Astrocyte (in vitro differentiated cells and primary cell): ENCODE results near the gene STRADB. TPM values are rescaled to one million over a fixed set of nuclear protein-coding genes. Genes with fewer than 3 reads are reported as not detected.

ENCODE experiments used
- DNase-seq: peaks from one replicate; pipeline ENCODE4 v3.0.0-alpha.2; 2010; ENCODE audit warnings: low read depth
- FAIRE-seq: peaks from 2 replicates; lab custom pipeline; 2011; peaks lifted over from hg19 to GRCh38; lab: Jason Lieb, UNC
- H2AFZ ChIP-seq: 2 replicates; pipeline ENCODE4 v1.6.0; 2012; ENCODE audit warnings: low read depth, low read length, inconsistent platforms
- H3K27ac ChIP-seq: 2 replicates; pipeline ENCODE4 v1.5.1; 2011; ENCODE audit warnings: low read depth, low read length, inconsistent platforms
- H3K27me3 ChIP-seq: 2 replicates; pipeline ENCODE4 v1.6.0; 2011; ENCODE audit warnings: low read length, inconsistent platforms; ENCODE audit not compliant: insufficient read depth
- H3K36me3 ChIP-seq: 2 replicates; pipeline ENCODE4 v1.5.1; 2011; ENCODE audit warnings: low read length, inconsistent platforms; ENCODE audit not compliant: insufficient read depth
- H3K4me1 ChIP-seq: 2 replicates; pipeline ENCODE4 v1.5.1; 2011; ENCODE audit warnings: low read length, inconsistent platforms; ENCODE audit not compliant: insufficient read depth
- H3K4me2 ChIP-seq: 2 replicates; pipeline ENCODE4 v1.6.0; 2012; ENCODE audit warnings: low read length, inconsistent platforms
- H3K4me3 ChIP-seq: 2 replicates; pipeline ENCODE4 v1.5.1; 2011; ENCODE audit warnings: low read depth, mild to moderate bottlenecking, low read length, inconsistent platforms; ENCODE audit not compliant: insufficient read depth
- H3K79me2 ChIP-seq: 2 replicates; pipeline ENCODE4 v1.6.0; 2012; ENCODE audit warnings: mild to moderate bottlenecking, low read length, inconsistent platforms; ENCODE audit not compliant: insufficient read depth
- H3K9ac ChIP-seq: 2 replicates; pipeline ENCODE4 v1.6.0; 2012; ENCODE audit warnings: mild to moderate bottlenecking, low read length, inconsistent platforms
- H3K9me3 ChIP-seq: 2 replicates; pipeline ENCODE4 v1.5.1; 2012; ENCODE audit warnings: low read depth, mild to moderate bottlenecking, low read length, inconsistent platforms; ENCODE audit not compliant: insufficient read depth
- H4K20me1 ChIP-seq: 2 replicates; pipeline ENCODE4 v1.6.0; 2012; ENCODE audit warnings: low read length, inconsistent platforms; ENCODE audit not compliant: insufficient read depth
- H3K27ac Mint-ChIP-seq: one replicate; pipeline ENCODE4 v1.8.0; 2021; ENCODE audit warnings: mild to moderate bottlenecking, mixed read lengths; ENCODE audit not compliant: unreplicated experiment
- H3K27me3 Mint-ChIP-seq: one replicate; pipeline ENCODE4 v1.8.0; 2021; ENCODE audit warnings: low read depth, mixed read lengths; ENCODE audit not compliant: unreplicated experiment
- H3K36me3 Mint-ChIP-seq: one replicate; pipeline ENCODE4 v1.8.0; 2021; ENCODE audit warnings: low read depth, mixed read lengths; ENCODE audit not compliant: unreplicated experiment
- H3K4me1 Mint-ChIP-seq: one replicate; pipeline ENCODE4 v1.8.0; 2021; ENCODE audit warnings: low read depth, mixed read lengths; ENCODE audit not compliant: unreplicated experiment
- H3K4me3 Mint-ChIP-seq: one replicate; pipeline ENCODE4 v1.8.0; 2021; ENCODE audit warnings: mild to moderate bottlenecking, moderate library complexity, mixed read lengths; ENCODE audit not compliant: unreplicated experiment
- H3K9me3 Mint-ChIP-seq: one replicate; pipeline ENCODE4 v1.8.0; 2021; ENCODE audit warnings: mild to moderate bottlenecking, mixed read lengths; ENCODE audit not compliant: unreplicated experiment
- EZH2 ChIP-seq: IDR thresholded peaks from 2 replicates; pipeline ENCODE4 v1.6.1; 2012; ENCODE audit warnings: mild to moderate bottlenecking, low read length, inconsistent platforms; ENCODE audit not compliant: insufficient read depth
- total RNA-seq: library from RNA; stranded (reverse); gene quantifications from 2 replicates; pipeline ENCODE4 v1.2.1, GENCODE V29; 2021
- TF ChIP-seq, protein P1 (sequence below): IDR thresholded peaks from 2 replicates; pipeline ENCODE4 v1.5.1; 2011; ENCODE audit warnings: low read depth, mild to moderate bottlenecking, inconsistent platforms, low read length, moderate library complexity; ENCODE audit not compliant: insufficient read depth

Gene STRADB
- total RNA-seq, 1 donor from 2014 or later: 40.5 TPM

DNA sequence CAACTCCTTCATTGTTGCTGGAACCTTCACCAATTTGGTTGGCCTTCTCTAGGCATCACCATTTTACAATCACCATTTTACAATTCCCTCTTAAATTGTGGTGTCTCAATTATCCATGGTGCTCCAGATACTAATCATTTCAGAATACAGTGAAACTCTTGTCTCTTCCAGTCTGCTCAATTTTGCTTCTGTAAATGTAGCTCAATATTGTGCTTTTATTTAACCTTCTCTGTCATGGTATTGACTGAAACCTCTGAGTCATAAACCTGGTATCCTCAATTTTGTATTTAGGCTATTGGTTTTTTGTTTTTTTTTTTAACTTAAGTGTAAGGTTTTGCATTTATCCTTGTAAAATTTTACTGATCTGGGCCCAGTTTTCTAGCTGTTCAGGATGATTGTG, 16.1 kb downstream of the STRADB start:
- DNase-seq (no peak), FAIRE-seq (no peak)
- Mint-ChIP-seq H3K27ac (no peak overlapping the region), H3K4me1 (peaks cover 25% of the 10 kb centered on the region), H3K9me3 (no peaks in the 10 kb centered on the region), H3K27me3 (no peaks in the 10 kb centered on the region), H3K36me3 (peaks cover 17% of the 10 kb centered on the region), H3K4me3 (no peak overlapping the region)
- Histone ChIP-seq H3K4me3 (no peak overlapping the region), H3K9ac (no peak overlapping the region), H3K36me3 (peaks cover 6% of the 10 kb centered on the region), H3K9me3 (no peaks in the 10 kb centered on the region), H3K4me1 (peaks cover 30% of the 10 kb centered on the region), H3K27me3 (no peaks in the 10 kb centered on the region), H2AFZ (no peak overlapping the region), H3K79me2 (no peaks in the 10 kb centered on the region), H4K20me1 (no peaks in the 10 kb centered on the region), H3K4me2 (no peak overlapping the region), H3K27ac (no peak overlapping the region)
- TF ChIP-seq, protein P1, sequence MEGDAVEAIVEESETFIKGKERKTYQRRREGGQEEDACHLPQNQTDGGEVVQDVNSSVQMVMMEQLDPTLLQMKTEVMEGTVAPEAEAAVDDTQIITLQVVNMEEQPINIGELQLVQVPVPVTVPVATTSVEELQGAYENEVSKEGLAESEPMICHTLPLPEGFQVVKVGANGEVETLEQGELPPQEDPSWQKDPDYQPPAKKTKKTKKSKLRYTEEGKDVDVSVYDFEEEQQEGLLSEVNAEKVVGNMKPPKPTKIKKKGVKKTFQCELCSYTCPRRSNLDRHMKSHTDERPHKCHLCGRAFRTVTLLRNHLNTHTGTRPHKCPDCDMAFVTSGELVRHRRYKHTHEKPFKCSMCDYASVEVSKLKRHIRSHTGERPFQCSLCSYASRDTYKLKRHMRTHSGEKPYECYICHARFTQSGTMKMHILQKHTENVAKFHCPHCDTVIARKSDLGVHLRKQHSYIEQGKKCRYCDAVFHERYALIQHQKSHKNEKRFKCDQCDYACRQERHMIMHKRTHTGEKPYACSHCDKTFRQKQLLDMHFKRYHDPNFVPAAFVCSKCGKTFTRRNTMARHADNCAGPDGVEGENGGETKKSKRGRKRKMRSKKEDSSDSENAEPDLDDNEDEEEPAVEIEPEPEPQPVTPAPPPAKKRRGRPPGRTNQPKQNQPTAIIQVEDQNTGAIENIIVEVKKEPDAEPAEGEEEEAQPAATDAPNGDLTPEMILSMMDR: no peak
- TF ChIP-seq EZH2: no peak

DNA sequence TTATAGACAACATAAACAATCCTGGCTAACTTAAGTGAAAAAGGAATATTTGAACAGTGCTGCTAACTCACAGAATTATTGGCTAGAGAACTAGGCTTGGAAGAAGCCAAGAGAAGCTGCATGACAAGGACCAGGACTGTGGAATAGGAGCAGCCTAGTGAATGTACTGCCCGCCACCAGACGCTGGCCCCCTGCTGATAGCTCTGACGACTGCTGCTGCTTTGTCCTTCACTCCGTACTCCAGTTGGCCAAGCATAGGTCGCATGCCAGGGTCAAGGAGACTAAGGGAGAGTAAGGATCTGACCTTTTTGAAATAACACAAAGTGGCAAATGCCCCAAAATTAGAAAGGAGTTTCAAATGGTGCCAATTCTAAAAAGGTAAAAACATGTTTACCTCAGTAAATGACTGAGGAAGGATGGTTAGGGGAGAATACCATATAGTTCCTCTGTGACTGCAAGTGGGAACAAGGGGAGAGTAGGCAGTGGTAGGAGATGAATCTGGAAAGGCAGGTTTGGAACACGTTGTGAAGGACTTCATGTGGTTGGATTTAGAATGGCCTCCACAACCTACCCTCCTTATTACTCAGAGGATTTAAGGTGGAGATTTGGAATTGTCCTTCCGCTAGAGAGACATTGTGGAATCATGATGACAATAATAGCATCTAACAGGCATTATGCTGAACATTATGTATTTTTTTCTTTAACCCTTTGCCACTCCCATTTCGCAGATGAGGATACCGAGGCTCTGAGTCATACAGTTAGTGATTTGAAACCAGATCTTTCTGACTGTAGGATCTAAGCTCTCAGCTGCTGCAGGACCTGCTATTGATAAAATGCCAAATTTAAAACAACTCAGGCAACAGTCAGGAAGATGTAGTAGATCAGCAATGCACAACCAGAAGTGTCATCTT, 19.5 kb downstream of the STRADB start:
- Histone ChIP-seq H3K27ac (peak overlapping the region; percentile 4), H3K9ac (no peak overlapping the region), H3K79me2 (no peaks in the 10 kb centered on the region), H3K4me2 (peak overlapping the region; percentile 31), H3K4me3 (no peak overlapping the region), H2AFZ (no peak overlapping the region), H3K9me3 (no peaks in the 10 kb centered on the region), H3K27me3 (no peaks in the 10 kb centered on the region), H3K36me3 (peaks cover 17% of the 10 kb centered on the region), H4K20me1 (no peaks in the 10 kb centered on the region), H3K4me1 (peaks cover 20% of the 10 kb centered on the region)
- DNase-seq: peak; percentile 43
- Mint-ChIP-seq H3K9me3 (no peaks in the 10 kb centered on the region), H3K27me3 (no peaks in the 10 kb centered on the region), H3K36me3 (peaks cover 15% of the 10 kb centered on the region), H3K4me3 (no peak overlapping the region), H3K4me1 (peaks cover 21% of the 10 kb centered on the region), H3K27ac (no peak overlapping the region)
- FAIRE-seq: no peak
- TF ChIP-seq, protein P1: no peak
- no peak for TF ChIP-seq EZH2
